Activated CD4-positive, alpha-beta memory T cell treated with anti-CD3 and anti-CD28 coated beads, Interleukin-2, amount 10 ng/mL, durations not matched to agents 7 days and 5 days (primary cell): ENCODE data around the gene NCBP3. TPM values are rescaled to one million over a fixed set of nuclear protein-coding genes. Genes with fewer than 3 reads are reported as not detected.
"Not testable (repeated sequence)": the region's sequence is repeated elsewhere in the genome, so short reads cannot be mapped to it uniquely, and the experiment has no call there.

Source experiments
- CTCF ChIA-PET: fragments of 350-600 bp; sonication (Branson Sonifier 250); formaldehyde crosslinking; loops from one replicate; lab custom pipeline; 2021; ENCODE audit warnings: antibody characterized with exemption, inconsistent platforms; lab: Charles Lee
- POLR2A ChIA-PET: fragments of 350-600 bp; sonication (Branson Sonifier 250); formaldehyde crosslinking; loops from one replicate; lab custom pipeline; 2021; ENCODE audit warnings: antibody characterized with exemption; lab: Charles Lee
- DNase-seq: peaks from one replicate; pipeline ENCODE4 v3.0.0-alpha.2; 2020
- H3K27ac Mint-ChIP-seq: one replicate; pipeline ENCODE4 v1.8.0; 2021; ENCODE audit warnings: mild to moderate bottlenecking, mixed read lengths
- H3K27me3 Mint-ChIP-seq: one replicate; pipeline ENCODE4 v1.8.0; 2021; ENCODE audit warnings: mixed read lengths
- H3K36me3 Mint-ChIP-seq: one replicate; pipeline ENCODE4 v1.8.0; 2021; ENCODE audit warnings: low read depth, mixed read lengths
- H3K4me1 Mint-ChIP-seq: one replicate; pipeline ENCODE4 v1.8.0; 2021; ENCODE audit warnings: mixed read lengths
- H3K4me3 Mint-ChIP-seq: one replicate; pipeline ENCODE4 v1.8.0; 2021; ENCODE audit warnings: mild to moderate bottlenecking, mixed read lengths
- H3K9me3 Mint-ChIP-seq: one replicate; pipeline ENCODE4 v1.8.0; 2021; ENCODE audit warnings: mixed read lengths
- total RNA-seq, 2 experiments: library from RNA; stranded (reverse); gene quantifications; one replicate each; pipeline ENCODE4 v1.2.3, GENCODE V29; 2021

The NCBP3 gene
- total RNA-seq, 2 experiments from 2014 or later, result 42.8 to 43.9 TPM

GRCh38 chr17:3857261-3858105 lies 11.4 kb upstream of the NCBP3 start:
- no peak overlapping the region for H3K4me3 Mint-ChIP-seq
- ChIA-PET POLR2A (interaction anchor here (2.6 kb wide), 1 partner anchor 12 kb away, joined by 11 read pairs; the partner anchor contains the start of gene NCBP3), CTCF (interaction anchor here (0.6 to 1.7 kb wide), 4 partner anchors 11 to 168 kb away, joined by 3 to 8 read pairs (median 4); partner anchors contain the start of gene NCBP3)
- no peaks in the 10 kb centered on the region for H3K36me3 Mint-ChIP-seq
- H3K9me3 Mint-ChIP-seq, result no peaks in the 10 kb centered on the region
- H3K4me1 Mint-ChIP-seq, result peaks cover 2% of the 10 kb centered on the region
- no peak overlapping the region for H3K27ac Mint-ChIP-seq
- peaks cover 3% of the 10 kb centered on the region for H3K27me3 Mint-ChIP-seq
- no peak for DNase-seq

DNA sequence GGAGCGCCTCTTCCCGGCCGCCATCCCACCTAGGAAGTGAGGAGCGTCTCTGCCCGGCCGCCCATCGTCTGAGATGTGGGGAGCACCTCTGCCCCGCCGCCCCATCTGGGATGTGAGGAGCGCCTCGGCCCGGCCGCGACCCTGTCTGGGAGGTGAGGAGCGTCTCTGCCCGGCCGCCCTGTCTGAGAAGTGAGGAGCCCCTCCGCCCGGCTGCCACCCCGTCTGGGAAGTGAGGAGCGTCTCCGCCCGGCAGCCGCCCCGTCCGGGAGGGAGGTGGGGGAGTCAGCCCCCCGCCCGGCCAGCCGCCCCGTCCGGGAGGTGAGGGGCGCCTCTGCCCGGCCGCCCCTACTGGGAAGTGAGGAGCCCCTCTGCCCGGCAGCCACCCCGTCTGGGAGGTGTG lies 8.2 kb upstream of the NCBP3 start:
- H3K4me1 Mint-ChIP-seq, DNase-seq, H3K4me3 Mint-ChIP-seq, H3K36me3 Mint-ChIP-seq, H3K9me3 Mint-ChIP-seq, H3K27ac Mint-ChIP-seq, POLR2A ChIA-PET: not testable (repeated sequence)
- H3K27me3 Mint-ChIP-seq, result peaks cover 17% of the 10 kb centered on the region
- CTCF ChIA-PET, result interaction anchor here (1.3 kb wide), 1 partner anchor 9 kb away, joined by 3 read pairs; no protein-coding TSS in a partner anchor

DNA sequence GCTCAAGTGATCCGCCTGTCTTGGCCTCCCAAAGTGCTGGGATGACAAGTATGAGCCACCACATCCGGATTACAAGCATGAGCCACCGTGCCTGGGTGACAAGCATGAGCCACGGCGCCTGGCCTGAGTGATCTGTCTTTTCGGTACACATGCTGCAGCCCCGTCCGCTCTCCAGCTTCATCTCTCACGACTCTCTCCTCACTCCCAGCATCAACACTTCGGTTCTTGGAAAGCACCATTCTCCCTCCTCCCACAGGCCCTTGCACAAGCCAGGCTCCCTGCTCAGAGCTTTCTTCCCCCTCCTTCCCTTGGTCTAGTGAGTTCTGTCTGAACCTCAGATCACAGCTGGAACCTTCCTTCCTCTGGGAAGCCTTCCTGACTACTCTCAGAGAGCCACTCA lies 6.5 kb upstream of the NCBP3 start:
- Mint-ChIP-seq H3K27me3 (peaks cover 19% of the 10 kb centered on the region), H3K4me3 (no peak overlapping the region), H3K4me1 (peaks cover 2% of the 10 kb centered on the region), H3K36me3 (no peaks in the 10 kb centered on the region), H3K27ac (no peak overlapping the region), H3K9me3 (no peaks in the 10 kb centered on the region)
- DNase-seq, result no peak
- ChIA-PET POLR2A (no interaction called here), CTCF (no interaction called here)

DNA sequence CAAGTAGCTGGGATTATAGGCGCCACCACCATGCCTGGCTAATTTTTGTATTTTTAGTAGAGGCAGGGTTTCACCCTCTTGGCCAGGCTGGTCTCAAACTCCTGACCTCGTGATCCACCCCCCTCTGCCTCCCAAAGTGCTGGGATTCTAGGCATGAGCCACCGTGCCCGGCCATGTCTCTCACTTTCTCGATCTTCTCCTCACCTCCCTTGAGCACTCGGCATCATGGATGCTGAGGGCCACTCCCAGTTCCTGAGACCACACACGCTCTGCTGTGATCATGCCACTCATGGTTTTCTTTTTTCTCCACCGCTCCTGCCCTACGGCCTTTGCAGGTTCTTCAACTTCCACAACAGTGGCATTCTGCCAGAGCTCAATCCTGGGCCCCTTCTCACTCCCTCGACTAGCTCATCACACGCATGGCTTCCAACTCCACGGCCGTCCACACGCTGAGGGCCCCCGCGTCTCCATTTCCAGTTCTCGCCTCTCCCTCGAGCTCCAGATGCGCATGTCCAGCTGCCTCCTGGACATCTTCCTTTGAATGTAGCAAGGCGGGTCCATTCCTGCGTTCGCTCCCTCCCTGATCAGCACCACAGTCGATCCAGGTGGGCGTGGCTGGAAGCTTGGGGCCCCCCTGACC lies 5.5 kb upstream of the NCBP3 start:
- Mint-ChIP-seq H3K4me3 (no peak overlapping the region), H3K27me3 (peaks cover 19% of the 10 kb centered on the region), H3K27ac (no peak overlapping the region), H3K36me3 (no peaks in the 10 kb centered on the region), H3K9me3 (no peaks in the 10 kb centered on the region), H3K4me1 (peaks cover 6% of the 10 kb centered on the region)
- POLR2A ChIA-PET, result interaction anchor here (1.0 kb wide), 1 partner anchor 129 kb away, joined by 3 read pairs; no protein-coding TSS in a partner anchor
- CTCF ChIA-PET, result interaction anchor here (1.1 to 1.3 kb wide), 2 partner anchors 12 to 62 kb away, joined by 3 to 4 read pairs; no protein-coding TSS in a partner anchor
- no peak for DNase-seq

DNA sequence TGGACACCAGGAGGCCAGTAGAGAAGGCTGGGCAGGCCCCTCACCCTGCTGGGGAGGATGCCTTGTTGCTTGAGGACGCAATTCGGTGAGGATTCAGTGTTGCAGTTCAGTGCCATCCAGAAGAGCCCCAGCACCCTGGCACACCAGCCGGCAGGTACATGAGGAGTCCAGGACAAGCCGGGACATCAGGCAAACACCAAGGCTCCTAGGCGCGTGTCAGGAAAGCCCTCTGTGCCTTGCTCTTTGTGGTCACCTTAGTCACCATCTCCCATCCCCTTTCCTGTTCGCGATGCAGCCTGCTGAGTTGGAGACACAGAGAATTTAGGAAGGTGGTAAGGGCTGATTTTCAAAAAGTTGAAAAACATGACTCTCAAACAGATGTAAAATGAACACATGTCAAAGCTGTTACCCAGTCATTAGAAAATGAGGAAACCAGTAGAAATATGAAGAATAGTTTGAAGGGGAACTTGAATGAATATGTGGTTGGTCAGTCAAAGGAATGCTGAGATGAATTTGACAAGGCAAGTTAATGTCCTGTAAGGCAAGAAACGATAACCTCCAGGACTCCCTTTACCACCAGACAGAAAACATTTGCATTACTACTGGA lies 2.3 kb upstream of the NCBP3 start:
- H3K4me1 Mint-ChIP-seq, result peaks cover 27% of the 10 kb centered on the region
- no peak overlapping the region for H3K27ac Mint-ChIP-seq
- no peak overlapping the region for H3K4me3 Mint-ChIP-seq
- peaks cover 19% of the 10 kb centered on the region for H3K27me3 Mint-ChIP-seq
- H3K36me3 Mint-ChIP-seq, result peaks cover 16% of the 10 kb centered on the region
- no peak for DNase-seq
- ChIA-PET CTCF (interaction anchor here (7.0 kb wide), 1 partner anchor 112 kb away, joined by 139 read pairs; no protein-coding TSS in a partner anchor), POLR2A (no interaction called here)
- H3K9me3 Mint-ChIP-seq, result no peaks in the 10 kb centered on the region

GRCh38 chr17:3847165-3847670 lies 1.2 kb upstream of the NCBP3 start:
- Mint-ChIP-seq H3K36me3 (peaks cover 25% of the 10 kb centered on the region), H3K4me3 (no peak overlapping the region), H3K27ac (no peak overlapping the region), H3K9me3 (no peaks in the 10 kb centered on the region), H3K4me1 (peaks cover 25% of the 10 kb centered on the region), H3K27me3 (peaks cover 16% of the 10 kb centered on the region)
- no peak for DNase-seq
- ChIA-PET CTCF (interaction anchor here (0.6 to 7.0 kb wide), 16 partner anchors 14 to 841 kb away, joined by 3 to 139 read pairs (median 6); partner anchors contain the start of gene HASPIN), POLR2A (interaction anchor here (1.0 to 1.2 kb wide), 2 partner anchors 46 to 296 kb away, joined by 4 to 6 read pairs; partner anchors contain the start of gene CAMKK1)

- Mint-ChIP-seq H3K27me3 (peaks cover 10% of the 10 kb centered on the region), H3K4me1 (peaks cover 25% of the 10 kb centered on the region), H3K9me3 (no peaks in the 10 kb centered on the region), H3K4me3 (peak overlapping the region; percentile 95), H3K27ac (peak overlapping the region; percentile 47), H3K36me3 (peaks cover 25% of the 10 kb centered on the region)
- CTCF ChIA-PET, result interaction anchor here (0.6 to 7.0 kb wide), 48 partner anchors 8 to 923 kb away, joined by 3 to 139 read pairs (median 4); partner anchors contain the start of genes CAMKK1, CTNS, CYB5D2 and HASPIN
- POLR2A ChIA-PET, result interaction anchor here (1.0 to 2.4 kb wide), 7 partner anchors 11 to 297 kb away, joined by 3 to 11 read pairs (median 4); partner anchors contain the start of gene CAMKK1
- no peak for DNase-seq
Measured at GRCh38 chr17:3846437-3847164, 555 bp upstream of the NCBP3 start.

DNA sequence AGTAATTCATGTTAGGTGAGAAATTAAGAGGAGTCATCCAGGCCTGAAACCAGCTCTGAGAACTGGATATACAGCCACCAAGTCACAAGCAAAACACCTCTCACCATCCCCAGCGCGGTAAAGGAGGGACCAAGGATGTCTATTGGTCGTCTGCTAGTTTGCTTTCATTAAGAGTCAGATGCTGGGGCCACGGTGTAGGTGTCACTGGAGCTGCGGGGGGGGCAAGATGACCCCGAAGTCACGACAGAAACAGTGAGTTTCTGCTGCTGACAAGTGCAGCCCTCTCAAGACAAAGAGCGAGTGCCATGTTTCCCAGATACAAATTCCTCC lies 790 bp downstream of the NCBP3 start:
- H3K4me1 Mint-ChIP-seq, result peaks cover 25% of the 10 kb centered on the region
- ChIA-PET POLR2A (interaction anchor here (0.9 to 3.2 kb wide), 14 partner anchors 12 to 312 kb away, joined by 3 to 12 read pairs (median 4); partner anchors contain the start of genes CYB5D2, HASPIN and ZZEF1), CTCF (interaction anchor here (0.6 to 7.0 kb wide), 22 partner anchors 9 to 297 kb away, joined by 3 to 139 read pairs (median 7); partner anchors contain the start of genes CYB5D2, HASPIN, P2RX1 and ZZEF1)
- H3K36me3 Mint-ChIP-seq, result peaks cover 37% of the 10 kb centered on the region
- DNase-seq, result peak; percentile 58
- no peaks in the 10 kb centered on the region for H3K9me3 Mint-ChIP-seq
- peak overlapping the region; percentile 95 for H3K4me3 Mint-ChIP-seq
- H3K27ac Mint-ChIP-seq, result peak overlapping the region; percentile 88
- peaks cover 6% of the 10 kb centered on the region for H3K27me3 Mint-ChIP-seq

- H3K9me3 Mint-ChIP-seq, H3K27me3 Mint-ChIP-seq, DNase-seq: not testable (repeated sequence)
- ChIA-PET CTCF (interaction anchor here (0.6 to 7.0 kb wide), 23 partner anchors 8 to 284 kb away, joined by 3 to 139 read pairs (median 5); partner anchors contain the start of genes CAMKK1 and HASPIN), POLR2A (interaction anchor here (1.0 to 3.2 kb wide), 8 partner anchors 13 to 299 kb away, joined by 3 to 12 read pairs (median 4); partner anchors contain the start of genes CYB5D2, HASPIN and ZZEF1)
- Mint-ChIP-seq H3K4me1 (peaks cover 26% of the 10 kb centered on the region), H3K36me3 (peaks cover 44% of the 10 kb centered on the region), H3K4me3 (peak overlapping the region; percentile 95), H3K27ac (peak overlapping the region; percentile 88)
Measured at GRCh38 chr17:3844556-3844955, 1.5 kb downstream of the NCBP3 start.

DNA sequence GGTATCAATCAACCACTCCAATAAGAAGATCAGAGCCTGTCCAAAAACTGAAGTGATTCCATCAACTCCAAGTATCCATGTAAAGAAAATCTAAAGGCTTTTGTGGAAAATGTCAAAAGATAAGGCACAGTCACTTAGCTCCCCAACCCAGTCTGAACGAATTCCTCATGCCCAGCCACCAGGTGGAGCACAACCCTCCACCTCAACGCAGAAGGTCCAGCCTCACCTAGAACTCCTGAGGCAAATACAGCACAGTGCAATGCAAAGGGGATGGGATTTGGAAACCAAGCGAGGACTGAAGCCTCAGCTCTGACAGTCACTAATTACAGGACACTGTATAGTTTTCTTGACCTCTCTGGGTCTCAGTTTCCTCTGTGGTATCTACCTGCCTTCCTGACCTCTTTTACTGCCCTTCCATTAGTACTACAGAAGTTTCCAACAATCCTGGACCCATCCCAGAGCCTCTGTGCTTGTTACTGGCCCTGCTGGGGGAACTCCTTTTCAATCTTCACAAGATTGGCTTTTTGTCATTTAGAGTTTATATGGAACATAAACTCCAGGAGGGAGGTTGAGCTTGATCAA lies 2.0 kb downstream of the NCBP3 start:
- no peak overlapping the region for H3K27ac Mint-ChIP-seq

DNA sequence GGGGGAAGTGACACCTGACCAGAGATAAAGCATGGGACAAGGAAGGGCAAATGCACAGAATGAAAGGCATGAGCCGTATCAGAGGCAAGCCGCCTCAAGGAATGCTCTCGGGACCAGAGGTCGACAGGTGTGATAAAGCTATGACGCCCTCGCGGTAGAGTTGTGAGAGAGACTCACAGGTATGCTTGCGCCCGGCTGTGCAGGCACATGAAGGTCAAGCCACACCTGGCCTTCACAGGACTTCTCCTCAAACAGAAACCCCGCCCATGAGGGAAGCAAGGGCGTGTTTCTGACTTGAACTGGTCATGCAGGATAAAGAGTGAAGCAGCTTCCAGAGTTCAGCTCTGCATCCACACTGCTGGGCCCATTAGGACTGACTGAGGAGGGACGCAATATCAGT lies 7.8 kb downstream of the NCBP3 start:
- Mint-ChIP-seq H3K27me3 (no peaks in the 10 kb centered on the region), H3K9me3 (no peaks in the 10 kb centered on the region), H3K4me1 (peaks cover 3% of the 10 kb centered on the region), H3K4me3 (no peak overlapping the region), H3K36me3 (peaks cover 68% of the 10 kb centered on the region), H3K27ac (no peak overlapping the region)
- ChIA-PET CTCF (interaction anchor here (1.4 to 2.0 kb wide), 4 partner anchors 10 to 101 kb away, joined by 3 to 9 read pairs (median 4); no protein-coding TSS in a partner anchor), POLR2A (no interaction called here)
- no peak for DNase-seq

More for the DNA sequence above, 2.0 kb downstream of the NCBP3 start:
- Mint-ChIP-seq H3K36me3 (peaks cover 47% of the 10 kb centered on the region), H3K4me3 (peak overlapping the region; percentile 95), H3K4me1 (peaks cover 26% of the 10 kb centered on the region), H3K9me3 (no peaks in the 10 kb centered on the region), H3K27me3 (peaks cover 2% of the 10 kb centered on the region)
- CTCF ChIA-PET, result interaction anchor here (0.6 to 7.0 kb wide), 21 partner anchors 13 to 232 kb away, joined by 3 to 139 read pairs (median 4); partner anchors contain the start of genes CAMKK1, CTNS, HASPIN and SHPK
- peak; percentile 64 for DNase-seq
- POLR2A ChIA-PET, result interaction anchor here (1.1 to 3.2 kb wide), 2 partner anchors 106 to 299 kb away, joined by 4 to 12 read pairs; partner anchors contain the start of genes CYB5D2 and ZZEF1
